Endodermal cell (in vitro differentiated cells): ENCODE measurements around the gene FHAD1. TPM values are rescaled to one million over a fixed set of nuclear protein-coding genes. Genes with fewer than 3 reads are reported as not detected.

Experiments used
- DNase-seq: peaks from one replicate; pipeline ENCODE4 v3.0.0-alpha.2; 2017
- H3K27ac ChIP-seq: 2 replicates; pipeline ENCODE4 v1.5.1; 2013; ENCODE audit warnings: mild to moderate bottlenecking, low read depth, low read length, moderate library complexity
- H3K27me3 ChIP-seq: 2 replicates; pipeline ENCODE4 v1.6.1; 2013; ENCODE audit warnings: mild to moderate bottlenecking, low read length, moderate library complexity; ENCODE audit not compliant: insufficient read depth, control insufficient read depth, poor library complexity, severe bottlenecking
- H3K36me3 ChIP-seq: 2 replicates; pipeline ENCODE4 v1.7.0; 2013; ENCODE audit warnings: mild to moderate bottlenecking, low read length, moderate library complexity; ENCODE audit not compliant: control insufficient read depth, insufficient read depth
- H3K4me1 ChIP-seq: one replicate; pipeline ENCODE4 v1.7.0; 2013; ENCODE audit warnings: low read length; ENCODE audit not compliant: control insufficient read depth, insufficient read depth
- H3K4me3 ChIP-seq: 2 replicates; pipeline ENCODE4 v1.5.1; 2013; ENCODE audit warnings: mild to moderate bottlenecking, low read length, moderate library complexity
- H3K9ac ChIP-seq: 2 replicates; pipeline ENCODE4 v1.6.1; 2013; ENCODE audit warnings: mild to moderate bottlenecking, low read length, moderate library complexity; ENCODE audit not compliant: poor library complexity, severe bottlenecking; ENCODE audit errors: extremely low read depth
- H3K9me3 ChIP-seq: 2 replicates; pipeline ENCODE4 v1.6.1; 2013; ENCODE audit warnings: mild to moderate bottlenecking, low read length, moderate library complexity; ENCODE audit not compliant: control insufficient read depth
- H3K27ac Mint-ChIP-seq: 2 replicates; pipeline ENCODE4 v1.8.0; 2020; ENCODE audit warnings: mixed read lengths
- H3K27me3 Mint-ChIP-seq: 2 replicates; pipeline ENCODE4 v1.8.0; 2021; ENCODE audit warnings: mild to moderate bottlenecking, mixed read lengths; ENCODE audit not compliant: insufficient read depth
- H3K36me3 Mint-ChIP-seq: 2 replicates; pipeline ENCODE4 v1.8.0; 2020; ENCODE audit warnings: low read depth, mixed read lengths
- H3K4me1 Mint-ChIP-seq: 2 replicates; pipeline ENCODE4 v1.8.0; 2020; ENCODE audit warnings: mixed read lengths
- H3K4me3 Mint-ChIP-seq: 2 replicates; pipeline ENCODE4 v1.8.0; 2020; ENCODE audit warnings: mild to moderate bottlenecking, moderate library complexity, mixed read lengths
- H3K9me3 Mint-ChIP-seq: 2 replicates; pipeline ENCODE4 v1.8.0; 2020; ENCODE audit warnings: mild to moderate bottlenecking, mixed read lengths
- WGBS, 2 experiments: methylation state at CpG; one replicate each; pipeline versions ENCODE4 v1.1.5 to v1.1.7; 2013; ENCODE audit warnings: missing lambda C conversion rate in 2 of 2, mixed read lengths in 1 of 2; ENCODE audit not compliant: insufficient coverage in 1 of 2, insufficient read length in 1 of 2; 5-methylcytosine and 5-hydroxymethylcytosine counted together
- total RNA-seq, 2 donors: library from RNA; stranded (reverse); fragmentation: NEBNext Ultra II Directional in 1 of 2; extraction: Animal tissue kit (Norgen Biotek cat#: 25700) in 1 of 2; gene quantifications; 2 replicates in 1 of 2; 3 replicates in 1 of 2; pipeline ENCODE4 v1.2.1, GENCODE V29; 2021
- TF ChIP-seq, protein P1 (sequence below): fragments of 200-600 bp; sonication (generic); conservative IDR thresholded peaks from 2 replicates; pipeline ENCODE4 v1.5.0; 2021; ENCODE audit warnings: antibody characterized with exemption, mild to moderate bottlenecking

FHAD1 gene
- total RNA-seq, 2 donors from 2014 or later = 2.9 to 3.6 TPM

DNA sequence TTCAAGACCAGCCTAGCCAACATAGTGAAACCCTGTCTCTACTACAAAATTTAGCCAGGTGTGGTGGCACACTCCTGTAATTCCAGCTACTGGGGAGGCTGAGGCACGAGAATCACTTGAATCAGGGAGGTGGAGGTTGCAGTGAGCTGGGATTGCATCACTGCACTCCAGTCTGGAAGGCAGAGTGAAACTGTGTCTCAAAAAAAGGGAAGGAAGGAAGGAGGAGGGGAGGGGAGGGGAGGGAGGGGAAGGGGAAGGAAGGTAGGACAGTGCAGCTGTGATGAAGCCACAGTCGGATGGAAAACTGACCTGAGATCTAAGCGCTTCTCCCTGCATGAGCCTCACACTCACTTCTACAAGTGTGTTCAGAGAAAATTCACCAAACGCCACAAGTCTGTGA lies 22.0 kb upstream of the FHAD1 start:
- TF ChIP-seq, protein P1, sequence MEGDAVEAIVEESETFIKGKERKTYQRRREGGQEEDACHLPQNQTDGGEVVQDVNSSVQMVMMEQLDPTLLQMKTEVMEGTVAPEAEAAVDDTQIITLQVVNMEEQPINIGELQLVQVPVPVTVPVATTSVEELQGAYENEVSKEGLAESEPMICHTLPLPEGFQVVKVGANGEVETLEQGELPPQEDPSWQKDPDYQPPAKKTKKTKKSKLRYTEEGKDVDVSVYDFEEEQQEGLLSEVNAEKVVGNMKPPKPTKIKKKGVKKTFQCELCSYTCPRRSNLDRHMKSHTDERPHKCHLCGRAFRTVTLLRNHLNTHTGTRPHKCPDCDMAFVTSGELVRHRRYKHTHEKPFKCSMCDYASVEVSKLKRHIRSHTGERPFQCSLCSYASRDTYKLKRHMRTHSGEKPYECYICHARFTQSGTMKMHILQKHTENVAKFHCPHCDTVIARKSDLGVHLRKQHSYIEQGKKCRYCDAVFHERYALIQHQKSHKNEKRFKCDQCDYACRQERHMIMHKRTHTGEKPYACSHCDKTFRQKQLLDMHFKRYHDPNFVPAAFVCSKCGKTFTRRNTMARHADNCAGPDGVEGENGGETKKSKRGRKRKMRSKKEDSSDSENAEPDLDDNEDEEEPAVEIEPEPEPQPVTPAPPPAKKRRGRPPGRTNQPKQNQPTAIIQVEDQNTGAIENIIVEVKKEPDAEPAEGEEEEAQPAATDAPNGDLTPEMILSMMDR = no peak
- H3K4me1 Mint-ChIP-seq = peaks cover 3% of the 10 kb centered on the region
- no peak overlapping the region for H3K27ac ChIP-seq

DNA sequence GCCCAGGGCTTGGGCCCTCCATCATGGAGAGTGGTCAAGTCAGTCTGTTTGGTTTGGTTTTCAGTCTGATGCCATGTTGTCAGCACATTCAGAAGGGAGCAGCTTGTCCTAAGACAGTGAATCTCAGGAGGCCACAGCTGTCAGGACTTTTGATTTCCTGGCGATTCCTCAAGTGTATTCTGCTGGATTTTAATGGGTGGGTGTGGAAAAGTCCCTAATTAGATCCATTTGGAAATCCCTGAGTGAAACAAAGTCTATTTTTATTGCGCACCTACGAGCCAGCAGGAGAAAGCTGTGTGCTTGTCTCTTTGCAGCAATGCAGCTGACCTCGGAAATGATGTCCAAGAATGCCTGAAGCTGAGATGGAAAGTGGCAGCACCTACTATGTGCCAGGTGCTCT lies 21.6 kb upstream of the FHAD1 start:
- Histone ChIP-seq H3K9me3 (no peaks in the 10 kb centered on the region), H3K9ac (no peak overlapping the region), H3K27ac (no peak overlapping the region), H3K36me3 (no peaks in the 10 kb centered on the region), H3K27me3 (no peaks in the 10 kb centered on the region), H3K4me3 (no peak overlapping the region), H3K4me1 (no peaks in the 10 kb centered on the region)
- Mint-ChIP-seq H3K27ac (no peak overlapping the region), H3K36me3 (peaks cover 8% of the 10 kb centered on the region), H3K4me1 (peaks cover 3% of the 10 kb centered on the region), H3K27me3 (peaks cover 2% of the 10 kb centered on the region), H3K4me3 (no peak overlapping the region), H3K9me3 (no peaks in the 10 kb centered on the region)
- WGBS, 2 experiments = 93 to 95% methylated on average over 4 of the region's 4 CpGs
- TF ChIP-seq, protein P1 = no peak
- no peak for DNase-seq

More for the DNA sequence above, 22.0 kb upstream of the FHAD1 start:
- Mint-ChIP-seq H3K27ac (no peak overlapping the region), H3K4me3 (no peak overlapping the region), H3K9me3 (no peaks in the 10 kb centered on the region), H3K27me3 (peaks cover 2% of the 10 kb centered on the region), H3K36me3 (peaks cover 11% of the 10 kb centered on the region)
- Histone ChIP-seq H3K27me3 (no peaks in the 10 kb centered on the region), H3K9ac (no peak overlapping the region), H3K4me3 (no peak overlapping the region), H3K9me3 (no peaks in the 10 kb centered on the region), H3K36me3 (peaks cover 3% of the 10 kb centered on the region), H3K4me1 (no peaks in the 10 kb centered on the region)
- 95 to 100% methylated on average over 2 to 4 of the region's 4 CpGs for WGBS, 2 experiments
- no peak for DNase-seq

DNA sequence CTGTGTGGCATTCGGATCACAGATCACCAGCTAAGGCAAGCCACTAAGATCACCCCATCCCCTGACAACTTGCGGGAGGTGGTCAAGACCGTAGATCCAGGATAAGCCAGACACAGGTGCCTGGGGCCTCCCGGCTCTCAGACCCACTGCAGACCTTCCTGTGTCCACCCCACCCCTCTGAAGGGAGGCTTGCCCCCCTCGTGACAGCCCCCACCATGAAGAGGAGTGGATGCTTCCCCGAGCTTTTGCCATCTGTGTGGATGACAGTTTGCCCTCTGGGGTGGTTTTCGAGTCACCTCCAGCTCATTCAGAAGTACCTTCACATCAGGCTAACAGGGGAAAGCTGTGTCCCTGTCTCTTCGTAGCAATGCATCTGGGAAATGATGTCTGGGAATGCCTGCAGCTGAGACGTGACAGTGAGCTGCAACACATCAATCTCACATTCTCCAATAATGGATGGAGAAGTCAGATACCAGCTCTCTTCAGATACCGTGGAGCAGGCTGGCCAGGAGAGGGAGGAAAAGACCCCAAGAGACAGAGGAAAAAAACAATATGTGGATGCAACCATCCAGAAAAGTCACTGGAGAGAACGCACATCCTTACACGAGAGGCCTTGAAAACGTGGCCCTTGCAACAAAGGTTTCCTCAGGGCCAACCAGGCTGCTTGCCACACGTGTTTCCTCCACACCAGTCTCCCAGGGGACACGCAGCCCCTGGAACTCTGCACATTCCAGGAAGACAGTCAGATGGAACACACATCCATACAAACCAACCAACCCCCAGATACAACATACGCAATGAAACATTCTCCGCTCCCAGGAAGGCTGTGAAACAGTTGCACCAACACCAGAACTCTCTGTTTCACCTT lies 20.4 kb upstream of the FHAD1 start:
- WGBS, 2 experiments = 78 to 83% methylated on average over 7 to 17 of the region's 17 CpGs
- Histone ChIP-seq H3K9ac (no peak overlapping the region), H3K4me1 (no peaks in the 10 kb centered on the region), H3K36me3 (no peaks in the 10 kb centered on the region), H3K27me3 (no peaks in the 10 kb centered on the region), H3K4me3 (no peak overlapping the region), H3K27ac (no peak overlapping the region), H3K9me3 (no peaks in the 10 kb centered on the region)
- Mint-ChIP-seq H3K36me3 (no peaks in the 10 kb centered on the region), H3K4me1 (no peaks in the 10 kb centered on the region), H3K27me3 (peaks cover 2% of the 10 kb centered on the region), H3K4me3 (no peak overlapping the region), H3K27ac (no peak overlapping the region), H3K9me3 (no peaks in the 10 kb centered on the region)
- TF ChIP-seq, protein P1 = no peak
- DNase-seq = no peak
